Hematopoietic multipotent progenitor cell (in vitro differentiated cells): ENCODE measurements around the gene NQO1. TPM values are rescaled to one million over a fixed set of nuclear protein-coding genes. Genes with fewer than 3 reads are reported as not detected.
A peak's percentile ranks its signal among the peaks of the same experiment; 100 is the strongest.
"Not testable (repeated sequence)": the region's sequence is repeated elsewhere in the genome, so short reads cannot be mapped to it uniquely, and the experiment has no call there.

Source experiments
- DNase-seq, 3 donors: peaks; one replicate each; pipeline ENCODE4 v3.0.0-alpha.2; 2011 to 2015; ENCODE audit warnings: low read depth in 2 of 3, low spot score in 2 of 3
- total RNA-seq: library from RNA; depleted of rRNA; stranded (reverse); fragments of >200 nt; gene quantifications from one replicate; pipeline ENCODE4 v1.2.3, GENCODE V29; 2012

Gene NQO1
- 7.5 TPM for total RNA-seq

GRCh38 chr16:69726313-69727060 is at the start of gene NQO1:
TSS of gene NQO1 (minus strand) at chr16:69726560. CDS start at chr16:69726439, 121 bp downstream.
- DNase-seq = peak; percentile 40 to 93 (median 91)

GRCh38 chr16:69775563-69775962 is 49.2 kb upstream of the NQO1 start:
- no peak for DNase-seq

DNA sequence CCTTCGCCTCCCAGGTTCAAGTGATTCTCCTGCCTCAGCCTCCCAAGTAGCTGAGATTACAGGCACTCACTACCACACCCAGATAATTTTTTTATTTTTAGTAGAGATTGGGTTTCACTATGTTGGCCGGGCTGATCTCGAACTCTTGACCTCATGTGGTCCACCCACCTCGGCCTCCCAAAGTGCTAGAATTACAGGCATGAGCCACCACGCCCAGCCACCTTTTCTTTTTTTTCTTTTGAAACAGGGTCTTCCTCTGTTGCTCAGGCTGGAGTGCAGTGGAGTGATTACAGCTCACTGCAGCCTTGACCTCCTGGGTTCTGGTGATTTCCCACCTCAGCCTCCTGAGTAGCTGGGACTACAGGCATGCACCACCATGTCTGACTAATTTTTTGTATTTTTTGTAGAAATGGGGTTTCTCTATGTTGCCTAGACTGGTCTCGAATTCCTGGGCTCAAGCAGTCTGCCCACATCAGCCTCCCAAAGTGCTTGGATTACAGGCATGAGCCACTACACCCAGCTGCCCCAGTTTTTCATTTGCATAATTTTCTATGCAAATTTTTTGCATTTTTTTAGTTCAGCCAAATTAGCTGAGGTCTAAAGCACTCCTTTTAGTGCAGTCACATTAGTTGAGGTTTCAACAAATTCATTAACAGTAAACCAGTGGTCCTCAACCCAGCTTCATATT is 47.0 kb upstream of the NQO1 start:
- DNase-seq = no peak

- no peak for DNase-seq
Measured at GRCh38 chr16:69771651-69771967, 45.2 kb upstream of the NQO1 start.

DNA sequence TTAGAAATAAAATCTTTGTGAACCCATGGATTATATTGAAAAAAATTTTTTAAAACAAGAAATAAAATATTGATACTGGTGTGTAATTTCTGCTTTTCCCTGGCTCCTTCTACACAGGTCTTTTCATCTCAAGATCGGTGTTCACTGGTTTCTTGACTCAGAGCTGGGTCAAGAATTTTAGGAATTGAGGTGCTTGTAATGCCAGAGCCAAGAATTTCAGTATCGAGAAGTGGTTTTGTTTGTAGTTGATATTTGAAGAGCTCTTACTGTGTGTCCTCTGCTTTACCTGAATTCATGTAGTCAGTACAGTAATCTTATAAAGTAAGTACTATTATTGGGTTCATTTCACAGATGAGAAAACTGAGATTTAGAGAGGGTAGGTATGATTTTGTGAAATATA is 43.0 kb upstream of the NQO1 start:
- DNase-seq = no peak

DNA sequence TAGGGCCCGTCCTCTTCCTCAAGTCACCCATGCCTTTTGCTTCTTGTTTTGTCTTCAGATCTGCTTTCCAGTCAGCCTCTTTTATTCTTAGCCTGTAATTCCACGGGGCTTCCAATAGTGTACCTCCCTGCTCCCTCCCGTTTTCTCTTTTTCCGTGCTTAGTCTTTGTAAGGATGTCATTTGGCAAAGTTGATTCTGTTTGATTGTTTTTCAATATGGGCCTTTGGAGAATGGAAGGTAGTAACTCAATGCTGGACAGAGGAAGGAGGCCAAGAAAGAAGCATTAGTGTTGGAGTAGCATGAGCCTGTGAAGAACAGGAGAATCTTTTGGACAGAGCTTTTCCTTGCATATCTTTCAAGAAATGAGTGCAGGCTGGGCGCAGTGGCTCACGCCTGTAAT is 42.3 kb upstream of the NQO1 start:
- no peak for DNase-seq

- no peak for DNase-seq
Measured at GRCh38 chr16:69767459-69768229, 41.3 kb upstream of the NQO1 start.

DNA sequence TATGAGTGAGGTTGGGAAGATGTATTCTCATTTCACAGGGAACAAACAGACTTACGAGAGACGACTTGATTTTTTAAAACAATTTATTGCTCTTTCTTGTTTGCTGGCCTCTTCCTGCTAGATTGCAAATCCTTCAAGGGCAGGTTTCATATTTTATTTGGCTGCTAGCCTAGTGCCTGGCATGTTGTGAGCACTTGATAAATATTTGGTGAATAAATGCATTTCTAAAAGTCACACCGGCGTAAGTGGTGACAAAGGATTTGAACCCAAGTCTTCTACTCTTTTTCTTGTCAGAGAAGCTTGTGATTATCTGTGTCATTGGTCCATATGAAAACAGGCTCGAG is 37.2 kb upstream of the NQO1 start:
- no peak for DNase-seq

- peak in 2 of 3 donors; percentile 47 to 68 for DNase-seq
Measured at GRCh38 chr16:69762814-69763598, 36.6 kb upstream of the NQO1 start.

- DNase-seq = peak; percentile 69 to 90 (median 87)
Measured at GRCh38 chr16:69761983-69762813, 35.8 kb upstream of the NQO1 start, which contains the start of gene WWP2. TSS of gene WWP2 (plus strand) at chr16:69762332. CDS start at chr16:69787011, 24,679 bp downstream.

- DNase-seq = not testable (repeated sequence)
Measured at GRCh38 chr16:69757375-69757774, 31.0 kb upstream of the NQO1 start.

GRCh38 chr16:69756705-69757104 is 30.3 kb upstream of the NQO1 start:
- DNase-seq = no peak

- peak; percentile 97 to 100 (median 98) for DNase-seq
Measured at GRCh38 chr16:69754469-69755310, 28.3 kb upstream of the NQO1 start, which contains the start of gene NOB1. TSS of gene NOB1 (minus strand) at chr16:69754926. CDS start at chr16:69754910, 16 bp downstream.

DNA sequence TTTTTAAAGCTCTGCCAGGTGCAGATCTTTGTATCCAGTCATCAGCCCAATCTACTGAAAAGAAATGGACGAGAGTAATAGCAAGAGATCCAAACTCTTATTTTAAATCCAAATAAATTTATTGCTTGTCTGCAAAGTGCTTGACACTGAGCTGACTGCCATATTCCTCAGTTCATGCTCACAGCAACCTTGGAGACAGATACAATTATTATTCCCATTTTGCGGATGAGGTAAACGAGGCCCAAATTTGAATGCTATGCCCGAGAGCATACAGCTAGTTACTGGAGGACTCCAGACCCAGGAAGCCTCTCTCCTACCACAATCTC is 27.7 kb upstream of the NQO1 start:
- DNase-seq = no peak

DNA sequence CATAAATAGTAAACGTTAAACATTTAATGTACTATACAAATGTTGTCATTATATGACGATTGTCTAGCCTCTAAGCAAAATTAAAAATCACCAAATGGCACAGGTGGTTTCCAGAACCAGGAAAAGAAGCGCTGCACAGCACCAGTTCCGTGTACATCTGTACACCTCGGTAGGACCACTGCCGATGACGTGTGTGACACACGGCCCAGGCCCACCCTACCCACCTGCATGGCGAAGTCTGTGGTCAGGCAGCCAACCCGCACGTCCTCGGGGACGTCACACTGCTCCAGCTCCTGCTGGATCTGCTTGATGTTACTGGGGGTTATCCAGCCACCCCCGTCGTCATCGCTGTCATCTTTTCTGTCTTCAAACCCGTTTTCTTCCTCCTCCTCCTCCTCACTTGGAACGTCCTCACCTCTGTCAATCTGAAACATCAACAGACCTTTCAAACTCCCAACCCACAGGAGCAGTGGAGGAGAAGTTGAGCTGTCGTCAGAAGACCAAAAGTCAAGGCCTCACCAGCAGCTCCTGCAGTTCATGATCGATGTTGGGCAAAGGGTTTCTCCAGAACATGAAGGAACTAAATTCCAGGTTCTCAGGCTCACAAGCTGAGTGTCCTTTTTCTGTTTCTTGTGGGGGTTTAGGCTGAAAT is 22.5 kb upstream of the NQO1 start:
- no peak for DNase-seq

GRCh38 chr16:69747115-69747514 is 20.8 kb upstream of the NQO1 start:
- DNase-seq = no peak

GRCh38 chr16:69745959-69746358 is 19.6 kb upstream of the NQO1 start:
- DNase-seq = no peak

DNA sequence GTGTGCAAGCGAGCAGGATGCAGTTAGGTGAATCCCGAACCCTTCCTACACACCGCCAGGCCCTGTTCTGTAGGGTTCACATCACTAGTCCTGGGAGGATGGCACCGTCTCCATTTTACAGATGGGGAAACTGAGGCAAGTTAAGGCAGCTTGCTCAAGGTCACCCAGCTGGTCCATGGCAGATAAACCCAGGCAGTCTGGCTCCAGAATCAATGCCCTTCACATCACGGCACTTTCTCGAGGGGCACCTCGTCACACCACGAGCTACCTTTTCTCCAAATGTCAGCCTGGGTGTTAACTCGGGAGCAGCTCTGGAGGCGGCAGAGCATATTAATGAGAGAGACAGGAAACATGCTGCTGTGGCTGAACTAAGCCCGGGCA is 18.9 kb upstream of the NQO1 start:
- DNase-seq = no peak
